ENCODE results near the gene NEMP1.
A peak's percentile ranks its signal among the peaks of the same experiment; 100 is the strongest.
"Not testable (repeated sequence)": the region's sequence is repeated elsewhere in the genome, so short reads cannot be mapped to it uniquely, and the experiment has no call there.

NEMP1 gene

GRCh38 chr12:57087691-57088353, 9.2 kb upstream of the NEMP1 start:
- H3K9me3 ChIP-seq, result no peaks in the 10 kb centered on the region
- H3K27me3 ChIP-seq, result no peaks in the 10 kb centered on the region
- peak; percentile 72 for DNase-seq
- peaks cover 14% of the 10 kb centered on the region for H3K4me1 ChIP-seq
- 0 out of 2 replicates have a peak, but pooled peaks have one; percentile 3 for TF ChIP-seq CTCF (IDR thresholded peaks at IDR 0.05; ENCODE audit: low read depth, low read length)
- peaks cover 11% of the 10 kb centered on the region for H3K36me3 ChIP-seq
- H3K4me3 ChIP-seq (ENCODE audit: low read depth, low read length), result peak overlapping the region; percentile 90

- H3K4me3 ChIP-seq (ENCODE audit: low read depth, low read length), result peak overlapping the region; percentile 90
- H3K9me3 ChIP-seq, result no peaks in the 10 kb centered on the region
- peak; percentile 70 for DNase-seq
- no peak for TF ChIP-seq CTCF (IDR thresholded peaks at IDR 0.05; ENCODE audit: low read depth, low read length)
- H3K27me3 ChIP-seq, result no peaks in the 10 kb centered on the region
- peaks cover 14% of the 10 kb centered on the region for H3K4me1 ChIP-seq
- H3K36me3 ChIP-seq, result peaks cover 5% of the 10 kb centered on the region; the same call in 1 of the 2 replicates
Measured at GRCh38 chr12:57087010-57087690, 8.6 kb upstream of the NEMP1 start.

- DNase-seq, result peak; percentile 74
- H3K27me3 ChIP-seq, result no peaks in the 10 kb centered on the region
- H3K4me1 ChIP-seq, result peaks cover 14% of the 10 kb centered on the region
- no peaks in the 10 kb centered on the region for H3K9me3 ChIP-seq
- peak overlapping the region; percentile 90 for H3K4me3 ChIP-seq (ENCODE audit: low read depth, low read length)
- TF ChIP-seq CTCF (IDR thresholded peaks at IDR 0.05; ENCODE audit: low read depth, low read length), result peak; percentile 43
- no peaks in the 10 kb centered on the region for H3K36me3 ChIP-seq
Measured at GRCh38 chr12:57086493-57087009, 8.0 kb upstream of the NEMP1 start.

- Histone ChIP-seq H3K27me3 (no peaks in the 10 kb centered on the region), H3K4me1 (peaks cover 14% of the 10 kb centered on the region), H3K4me3 (ENCODE audit: low read depth, low read length) (peak overlapping the region; percentile 90), H3K36me3 (no peaks in the 10 kb centered on the region), H3K9me3 (no peaks in the 10 kb centered on the region)
- peak; percentile 52 for DNase-seq
- no peak for TF ChIP-seq CTCF (IDR thresholded peaks at IDR 0.05; ENCODE audit: low read depth, low read length)
Measured at GRCh38 chr12:57085999-57086492, 7.5 kb upstream of the NEMP1 start.

- no peak for TF ChIP-seq CTCF (IDR thresholded peaks at IDR 0.05; ENCODE audit: low read depth, low read length)
- no peaks in the 10 kb centered on the region for H3K36me3 ChIP-seq
Measured at GRCh38 chr12:57080855-57081254, 2.3 kb upstream of the NEMP1 start.

GRCh38 chr12:57079821-57080220, 1.2 kb upstream of the NEMP1 start:
- no peak for TF ChIP-seq CTCF (IDR thresholded peaks at IDR 0.05; ENCODE audit: low read depth, low read length)
- Histone ChIP-seq H3K27me3 (no peaks in the 10 kb centered on the region), H3K36me3 (no peaks in the 10 kb centered on the region), H3K4me3 (ENCODE audit: low read depth, low read length) (no peak overlapping the region), H3K9me3 (no peaks in the 10 kb centered on the region), H3K4me1 (no peaks in the 10 kb centered on the region)
- no peak for DNase-seq

More at GRCh38 chr12:57080855-57081254, 2.3 kb upstream of the NEMP1 start:
- H3K27me3 ChIP-seq, result no peaks in the 10 kb centered on the region
- H3K4me3 ChIP-seq (ENCODE audit: low read depth, low read length), result no peak overlapping the region
- DNase-seq, result no peak
- H3K4me1 ChIP-seq, result peaks cover 6% of the 10 kb centered on the region
- H3K9me3 ChIP-seq, result no peaks in the 10 kb centered on the region

GRCh38 chr12:57073566-57074450, 4.8 kb downstream of the NEMP1 start:
- not testable (repeated sequence) for H3K9me3 ChIP-seq
- peaks cover 20% of the 10 kb centered on the region for H3K36me3 ChIP-seq

More at GRCh38 chr12:57073566-57074450, 4.8 kb downstream of the NEMP1 start:
- H3K4me1 ChIP-seq; DNase-seq; H3K27me3 ChIP-seq; H3K4me3 ChIP-seq (ENCODE audit: low read depth, low read length): not testable (repeated sequence)
